Keratinocyte (primary cell): ENCODE measurements around the gene RTN4IP1. TPM values are rescaled to one million over a fixed set of nuclear protein-coding genes. Genes with fewer than 3 reads are reported as not detected.
"Not testable (repeated sequence)": the region's sequence is repeated elsewhere in the genome, so short reads cannot be mapped to it uniquely, and the experiment has no call there.

Experiments used
- DNase-seq: peaks from one replicate; pipeline ENCODE4 v3.0.0-alpha.2; 2011; ENCODE audit warnings: low read depth, missing footprints, low spot score
- FAIRE-seq: peaks from 2 replicates; lab custom pipeline; 2011; peaks lifted over from hg19 to GRCh38; lab: Jason Lieb, UNC
- H2AFZ ChIP-seq: 2 replicates; pipeline ENCODE4 v1.6.0; 2012; ENCODE audit warnings: low read length, control low read depth, inconsistent platforms; ENCODE audit not compliant: control insufficient read depth
- H3K27ac ChIP-seq: 2 replicates; pipeline ENCODE4 v1.5.1; 2011; ENCODE audit warnings: low read length; ENCODE audit not compliant: control insufficient read depth, insufficient read depth
- H3K27me3 ChIP-seq: 3 replicates; pipeline ENCODE4 v1.6.0; 2011; ENCODE audit warnings: low read length; ENCODE audit not compliant: control insufficient read depth, insufficient read depth; ENCODE audit errors: extremely low read depth
- H3K36me3 ChIP-seq, 2 experiments: 2 replicates in 1 of 2; 3 replicates in 1 of 2; pipeline ENCODE4 v1.5.1; 2011; ENCODE audit warnings: low read length in 2 of 2, mild to moderate bottlenecking in 1 of 2; ENCODE audit not compliant: control insufficient read depth in 2 of 2, insufficient read depth in 2 of 2; ENCODE audit errors: extremely low read depth in 1 of 2
- H3K4me1 ChIP-seq: 3 replicates; pipeline ENCODE4 v1.5.1; 2011; ENCODE audit warnings: low read length; ENCODE audit not compliant: control insufficient read depth, insufficient read depth; ENCODE audit errors: extremely low read depth
- H3K4me2 ChIP-seq: 3 replicates; pipeline ENCODE4 v1.6.0; 2011; ENCODE audit warnings: low read depth, low read length; ENCODE audit not compliant: control insufficient read depth, insufficient read depth; ENCODE audit errors: extremely low read depth
- H3K4me3 ChIP-seq, 3 experiments: fragments of 200-600 bp in 1 of 3; sonication (generic) in 1 of 3; 2 replicates in 2 of 3; 3 replicates in 1 of 3; pipeline ENCODE4 v1.5.1; 2011 to 2016; ENCODE audit warnings: low read length in 3 of 3, mild to moderate bottlenecking in 3 of 3, control low read depth in 2 of 3, inconsistent platforms in 1 of 3, low read depth in 1 of 3, mixed read lengths in 1 of 3, mixed run types in 1 of 3, moderate library complexity in 1 of 3; ENCODE audit not compliant: control insufficient read depth in 2 of 3, insufficient read depth in 2 of 3; ENCODE audit errors: extremely low read depth in 1 of 3
- H3K79me2 ChIP-seq: 2 replicates; pipeline ENCODE4 v1.6.0; 2012; ENCODE audit warnings: low read length; ENCODE audit not compliant: control insufficient read depth, insufficient read depth
- H3K9ac ChIP-seq: 3 replicates; pipeline ENCODE4 v1.6.0; 2011; ENCODE audit warnings: low read length; ENCODE audit not compliant: control insufficient read depth, insufficient read depth; ENCODE audit errors: extremely low read depth
- H3K9me1 ChIP-seq: 3 replicates; pipeline ENCODE4 v1.6.0; 2011; ENCODE audit warnings: low read length; ENCODE audit not compliant: control insufficient read depth, insufficient read depth; ENCODE audit errors: extremely low read depth
- H3K9me3 ChIP-seq: 2 replicates; pipeline ENCODE4 v1.5.1; 2012; ENCODE audit warnings: low read depth, low read length; ENCODE audit not compliant: control insufficient read depth
- H4K20me1 ChIP-seq: 3 replicates; pipeline ENCODE4 v1.6.0; 2011; ENCODE audit warnings: low read length; ENCODE audit not compliant: control insufficient read depth, insufficient read depth; ENCODE audit errors: extremely low read depth
- EZH2 ChIP-seq: IDR thresholded peaks from one replicate; pipeline ENCODE4 v1.6.1; 2012; ENCODE audit warnings: inconsistent platforms, mild to moderate bottlenecking, low read length, moderate library complexity
- dilution Hi-C: fragments of 300-500 bp; cut with MboI; formaldehyde crosslinking; loops from one replicate; pipeline ENCODE4 v1.7.0; 2020; ENCODE audit warnings: low sequenced_read_pairs; ENCODE audit not compliant: extremely low pct_ligation_motif_present
- polyA plus RNA-seq, 5 experiments: library from polyadenylated mRNA; depleted of rRNA in 3 of 5; stranded (reverse) in 3 of 5; stranded (forward) in 1 of 5; unstranded in 1 of 5; fragments of >200 nt; gene quantifications; 1 replicate in 1 of 5; 2 replicates in 3 of 5; 3 replicates in 1 of 5; pipeline versions ENCODE4 v1.2.1 to v1.2.3, GENCODE V29; 2011 to 2012; ENCODE audit warnings: missing spikeins in 2 of 5, low read depth in 1 of 5, low replicate concordance in 1 of 5
- TF ChIP-seq, protein P1 (sequence below), 3 experiments: IDR thresholded peaks in 1 of 3; conservative IDR thresholded peaks in 1 of 3; optimal IDR thresholded peaks in 1 of 3; 2 replicates in 2 of 3; 3 replicates in 1 of 3; pipeline versions ENCODE3 to v1.5.1; 2011; ENCODE audit warnings: low read length in 3 of 3, mild to moderate bottlenecking in 3 of 3, moderate library complexity in 2 of 3, control low read depth in 1 of 3, inconsistent platforms in 1 of 3; ENCODE audit not compliant: insufficient read depth in 2 of 3; ENCODE audit errors: extremely low read depth in 1 of 3

Gene RTN4IP1
- polyA plus RNA-seq, 1 donor (not counting 4 experiments of a cell fraction or from before 2014, with no cell fraction given): 8.0 TPM

DNA sequence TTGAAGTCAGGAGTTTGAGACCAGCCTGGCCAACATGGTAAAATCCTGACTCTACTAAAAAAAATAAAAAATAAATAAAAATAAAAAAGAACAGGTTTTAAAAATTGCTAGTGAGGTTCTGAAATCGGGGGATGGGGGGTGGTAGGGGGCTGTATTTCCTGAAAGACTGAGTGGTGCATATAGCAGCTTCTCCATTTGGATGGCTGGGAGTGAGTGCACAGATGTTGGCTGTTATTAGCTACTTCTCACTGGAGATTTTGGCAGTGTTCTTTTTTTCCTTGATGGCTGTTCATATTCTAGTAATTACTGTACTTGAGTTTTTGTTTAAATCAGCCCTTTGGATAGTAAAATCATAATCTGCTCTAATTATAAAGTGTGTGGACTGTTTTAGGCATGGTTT lies 79.8 kb downstream of the RTN4IP1 start:
- no peak overlapping the region for H3K9ac ChIP-seq
- H3K36me3 ChIP-seq: peaks cover 16 to 43% of the 10 kb centered on the region in 2 experiments
- dilution Hi-C loops: no loop called here
- no peaks in the 10 kb centered on the region for H3K9me3 ChIP-seq
- DNase-seq: no peak
- H3K4me2 ChIP-seq: no peak overlapping the region
- no peaks in the 10 kb centered on the region for H3K27me3 ChIP-seq
- TF ChIP-seq, protein P1, sequence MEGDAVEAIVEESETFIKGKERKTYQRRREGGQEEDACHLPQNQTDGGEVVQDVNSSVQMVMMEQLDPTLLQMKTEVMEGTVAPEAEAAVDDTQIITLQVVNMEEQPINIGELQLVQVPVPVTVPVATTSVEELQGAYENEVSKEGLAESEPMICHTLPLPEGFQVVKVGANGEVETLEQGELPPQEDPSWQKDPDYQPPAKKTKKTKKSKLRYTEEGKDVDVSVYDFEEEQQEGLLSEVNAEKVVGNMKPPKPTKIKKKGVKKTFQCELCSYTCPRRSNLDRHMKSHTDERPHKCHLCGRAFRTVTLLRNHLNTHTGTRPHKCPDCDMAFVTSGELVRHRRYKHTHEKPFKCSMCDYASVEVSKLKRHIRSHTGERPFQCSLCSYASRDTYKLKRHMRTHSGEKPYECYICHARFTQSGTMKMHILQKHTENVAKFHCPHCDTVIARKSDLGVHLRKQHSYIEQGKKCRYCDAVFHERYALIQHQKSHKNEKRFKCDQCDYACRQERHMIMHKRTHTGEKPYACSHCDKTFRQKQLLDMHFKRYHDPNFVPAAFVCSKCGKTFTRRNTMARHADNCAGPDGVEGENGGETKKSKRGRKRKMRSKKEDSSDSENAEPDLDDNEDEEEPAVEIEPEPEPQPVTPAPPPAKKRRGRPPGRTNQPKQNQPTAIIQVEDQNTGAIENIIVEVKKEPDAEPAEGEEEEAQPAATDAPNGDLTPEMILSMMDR (optimal IDR thresholded peaks at IDR 0.05 in 1 of 3, IDR thresholded peaks at IDR 0.05 in 1 of 3, conservative IDR thresholded peaks at IDR 0.05 in 1 of 3; ENCODE audit: extremely low read depth in 1 of 3, insufficient read depth in 2 of 3, low read length in 3 of 3): no peak
- TF ChIP-seq EZH2: no peak
- no peak for FAIRE-seq
- H3K27ac ChIP-seq: peak overlapping the region; percentile 32
- peaks cover 16% of the 10 kb centered on the region for H3K79me2 ChIP-seq
- H2AFZ ChIP-seq: no peak overlapping the region
- H3K4me1 ChIP-seq: peaks cover 33% of the 10 kb centered on the region
- no peak overlapping the region for H3K4me3 ChIP-seq
- H3K9me1 ChIP-seq: no peaks in the 10 kb centered on the region
- H4K20me1 ChIP-seq: no peaks in the 10 kb centered on the region

DNA sequence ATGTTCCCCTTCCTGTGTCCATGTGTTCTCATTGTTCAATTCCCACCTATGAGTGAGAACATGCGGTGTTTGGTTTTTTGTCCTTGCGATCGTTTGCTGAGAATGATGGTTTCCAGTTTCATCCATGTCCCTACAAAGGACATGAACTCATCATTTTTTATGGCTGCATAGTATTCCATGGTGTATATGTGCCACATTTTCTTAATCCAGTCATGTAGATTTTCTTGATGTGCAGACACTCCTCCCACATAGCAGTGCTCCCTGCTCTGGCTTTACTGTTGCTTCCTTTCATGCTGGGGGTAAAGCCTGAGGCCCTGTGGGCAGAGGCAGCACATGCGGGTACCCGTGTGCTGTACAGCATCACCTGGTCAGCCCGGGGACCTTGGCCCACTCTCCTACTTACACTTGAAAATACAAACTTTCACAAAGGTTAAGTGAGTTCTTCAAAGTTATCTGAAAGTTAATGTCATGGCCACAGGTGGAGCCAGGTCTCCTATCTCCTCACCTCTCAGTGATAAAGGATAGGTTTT lies 80.3 kb downstream of the RTN4IP1 start:
- H2AFZ ChIP-seq, H3K9me3 ChIP-seq, H3K4me3 ChIP-seq, DNase-seq, H3K9me1 ChIP-seq, H3K27me3 ChIP-seq, H3K4me2 ChIP-seq, H4K20me1 ChIP-seq, dilution Hi-C loops, H3K9ac ChIP-seq, FAIRE-seq: not testable (repeated sequence)
- peaks cover 16 to 42% of the 10 kb centered on the region in 2 experiments for H3K36me3 ChIP-seq
- peaks cover 16% of the 10 kb centered on the region for H3K79me2 ChIP-seq
- peak overlapping the region; percentile 3 for H3K27ac ChIP-seq
- peaks cover 33% of the 10 kb centered on the region for H3K4me1 ChIP-seq
